GM12878 (cell line): Measurements from ENCODE around the gene GIGYF2.

Experiments
- CBFB ChIP-seq: IDR thresholded peaks from 2 replicates; pipeline ENCODE4 v1.6.1; 2016; ENCODE audit warnings: antibody characterized with exemption, low read depth
- CTCF ChIP-seq, 3 experiments: IDR thresholded peaks in 2 of 3; conservative IDR thresholded peaks in 1 of 3; 2 replicates each; pipeline ENCODE4 v1.5.1; 2011; ENCODE audit warnings: low read depth in 3 of 3, low read length in 3 of 3, mild to moderate bottlenecking in 3 of 3, control low read depth in 2 of 3, moderate library complexity in 2 of 3, inconsistent platforms in 1 of 3, mixed read lengths in 1 of 3; ENCODE audit not compliant: control insufficient read depth in 2 of 3, insufficient read depth in 1 of 3; ENCODE audit errors: extremely low read depth in 1 of 3
- E2F8 ChIP-seq: fragments of 450-650 bp; IDR thresholded peaks from 2 replicates; pipeline ENCODE4 v1.6.1; 2018; ENCODE audit warnings: mild to moderate bottlenecking, low read depth, moderate library complexity; ENCODE audit not compliant: partially characterized antibody
- EGR1 ChIP-seq, 2 experiments: IDR thresholded peaks; 1 replicate in 1 of 2; 2 replicates in 1 of 2; pipeline ENCODE4 v1.6.1; 2011 to 2012; ENCODE audit warnings: low read depth in 2 of 2, low read length in 2 of 2, borderline replicate concordance in 1 of 2, mild to moderate bottlenecking in 1 of 2, moderate library complexity in 1 of 2
- EP300 ChIP-seq, 2 experiments: fragments of 150-350 bp in 1 of 2; IDR thresholded peaks; 2 replicates each; pipeline ENCODE4 v1.6.1; 2011 to 2012; ENCODE audit warnings: low read depth in 2 of 2, low read length in 2 of 2, borderline replicate concordance in 1 of 2, improper control_type of control experiment in 1 of 2, inconsistent platforms in 1 of 2; ENCODE audit not compliant: control insufficient read depth in 1 of 2
- JUND ChIP-seq: IDR thresholded peaks from 2 replicates; pipeline ENCODE4 v1.6.1; 2012; ENCODE audit warnings: low read depth, mild to moderate bottlenecking, low read length, improper control_type of control experiment, moderate library complexity
- MAX ChIP-seq: IDR thresholded peaks from 2 replicates; pipeline ENCODE4 v1.6.1; 2012; ENCODE audit warnings: low read depth, low read length, improper control_type of control experiment
- NRF1 ChIP-seq: conservative IDR thresholded peaks from 2 replicates; pipeline ENCODE4 v1.6.1; 2011; ENCODE audit warnings: mild to moderate bottlenecking, low read depth, low read length, improper control_type of control experiment
- POLR2AphosphoS5 ChIP-seq: IDR thresholded peaks from 2 replicates; pipeline ENCODE4 v1.6.1; 2011; ENCODE audit warnings: mild to moderate bottlenecking, low read length, inconsistent platforms
- RAD51 ChIP-seq: fragments of 450-650 bp; IDR thresholded peaks from 2 replicates; pipeline ENCODE4 v1.6.1; 2016; ENCODE audit warnings: moderate library complexity, mild to moderate bottlenecking, inconsistent platforms
- SIX5 ChIP-seq: IDR thresholded peaks from 2 replicates; pipeline ENCODE4 v1.6.1; 2011; ENCODE audit warnings: mild to moderate bottlenecking, low read depth, low read length, moderate library complexity; ENCODE audit not compliant: severe bottlenecking
- SMC3 ChIP-seq: IDR thresholded peaks from 2 replicates; pipeline ENCODE4 v1.6.1; 2011; ENCODE audit warnings: low read length, improper control_type of control experiment, borderline replicate concordance
- SP1 ChIP-seq: IDR thresholded peaks from one replicate; pipeline ENCODE4 v1.6.1; 2011; ENCODE audit warnings: low read depth, low read length
- YY1 ChIP-seq: IDR thresholded peaks from 2 replicates; pipeline ENCODE4 v1.6.1; 2011; ENCODE audit warnings: low read depth, mild to moderate bottlenecking, low read length

GRCh38 chr2:232668805-232669444, 28.2 kb upstream of the GIGYF2 start:
- TF ChIP-seq CTCF (IDR thresholded peaks at IDR 0.05 in 2 of 3, conservative IDR thresholded peaks at IDR 0.05 in 1 of 3; ENCODE audit: control insufficient read depth in 2 of 3, extremely low read depth in 1 of 3, insufficient read depth in 1 of 3, low read depth in 3 of 3, low read length in 3 of 3) (peak in 1 of 3 experiments; percentile 2; a peak in 1 of 6 replicates), YY1 (no peak), MAX (no peak), CBFB (no peak), SIX5 (no peak), JUND (no peak), POLR2AphosphoS5 (no peak), SMC3 (no peak), SP1 (no peak), E2F8 (no peak), RAD51 (no peak), EGR1 (IDR thresholded peaks at IDR 0.05; ENCODE audit: borderline replicate concordance in 1 of 2, low read depth in 2 of 2, low read length in 2 of 2) (no peak), NRF1 (no peak), EP300 (IDR thresholded peaks at IDR 0.05; ENCODE audit: borderline replicate concordance in 1 of 2, control insufficient read depth in 1 of 2, low read depth in 2 of 2, low read length in 2 of 2) (no peak)
